Liver (tissue), 9 donors: Measurements from ENCODE around the gene EDNRA. TPM values are rescaled to one million over a fixed set of nuclear protein-coding genes. Genes with fewer than 3 reads are reported as not detected.

Experiments used
- DNase-seq: peaks from one replicate; pipeline ENCODE4 v3.0.0-alpha.2; 2017; ENCODE audit warnings: low spot score
- H3K27ac ChIP-seq, 2 donors: one replicate each; pipeline ENCODE4 v1.7.0; 2013; ENCODE audit warnings: inconsistent platforms in 2 of 2, low read length in 2 of 2, control low read depth in 1 of 2, low read depth in 1 of 2, mild to moderate bottlenecking in 1 of 2
- H3K27me3 ChIP-seq, 4 donors: one replicate each; pipeline versions ENCODE4 v1.6.1 to v1.7.0; 2013; ENCODE audit warnings: low read length in 3 of 4, inconsistent platforms in 1 of 4, mild to moderate bottlenecking in 1 of 4, moderate library complexity in 1 of 4; ENCODE audit not compliant: control insufficient read depth in 4 of 4, insufficient read depth in 4 of 4
- H3K36me3 ChIP-seq, 4 donors: one replicate each; pipeline versions ENCODE4 v1.6.1 to v1.7.0; 2013; ENCODE audit warnings: low read length in 3 of 4, mild to moderate bottlenecking in 3 of 4, low read depth in 1 of 4, moderate library complexity in 1 of 4; ENCODE audit not compliant: control insufficient read depth in 4 of 4, insufficient read depth in 3 of 4
- H3K4me1 ChIP-seq, 4 donors: one replicate each; pipeline versions ENCODE4 v1.6.1 to v1.7.0; 2013; ENCODE audit warnings: low read length in 3 of 4, mild to moderate bottlenecking in 3 of 4, moderate library complexity in 1 of 4; ENCODE audit not compliant: control insufficient read depth in 4 of 4, insufficient read depth in 4 of 4
- H3K4me3 ChIP-seq, 3 donors: one replicate each; pipeline versions ENCODE4 v1.6.1 to v1.7.0; 2013; ENCODE audit warnings: low read length in 3 of 3, control low read depth in 1 of 3, low read depth in 1 of 3, mild to moderate bottlenecking in 1 of 3
- H3K9ac ChIP-seq, 2 donors: one replicate each; pipeline ENCODE4 v1.7.0; 2013; ENCODE audit warnings: low read length in 2 of 2, mild to moderate bottlenecking in 2 of 2, moderate library complexity in 2 of 2, control low read depth in 1 of 2, low read depth in 1 of 2
- H3K9me3 ChIP-seq, 4 donors: one replicate each; pipeline versions ENCODE4 v1.6.1 to v1.7.0; 2013; ENCODE audit warnings: low read length in 3 of 4; ENCODE audit not compliant: control insufficient read depth in 4 of 4
- ATF3 ChIP-seq: IDR thresholded peaks from 2 replicates; pipeline ENCODE4 v1.6.1; 2016; ENCODE audit warnings: antibody characterized with exemption
- CTCF ChIP-seq: fragments of 150-350 bp; IDR thresholded peaks from 2 replicates; pipeline ENCODE4 v1.5.1; 2017; ENCODE audit warnings: improper control_type of control experiment, low read depth, low read length; ENCODE audit not compliant: missing input control
- EGR1 ChIP-seq, 2 donors: IDR thresholded peaks; 2 replicates each; pipeline ENCODE4 v1.6.1; 2016 to 2018; ENCODE audit warnings: antibody characterized with exemption in 2 of 2, low read depth in 2 of 2
- FOXA1 ChIP-seq: IDR thresholded peaks from 2 replicates; pipeline ENCODE4 v1.6.1; 2016; ENCODE audit warnings: antibody characterized with exemption
- FOXA2 ChIP-seq: IDR thresholded peaks from 2 replicates; pipeline ENCODE4 v1.6.1; 2016; ENCODE audit warnings: antibody characterized with exemption
- GABPA ChIP-seq, 2 donors: IDR thresholded peaks in 1 of 2; conservative IDR thresholded peaks in 1 of 2; 2 replicates each; pipeline ENCODE4 v1.6.1; 2016; ENCODE audit warnings: antibody characterized with exemption in 2 of 2, mild to moderate bottlenecking in 1 of 2, moderate library complexity in 1 of 2
- HNF4G ChIP-seq: IDR thresholded peaks from 2 replicates; pipeline ENCODE4 v1.6.1; 2016; ENCODE audit warnings: antibody characterized with exemption
- JUND ChIP-seq, 2 donors: IDR thresholded peaks; 2 replicates each; pipeline ENCODE4 v1.6.1; 2016; ENCODE audit warnings: antibody characterized with exemption in 2 of 2
- MAX ChIP-seq: IDR thresholded peaks from 2 replicates; pipeline ENCODE4 v1.6.1; 2016; ENCODE audit warnings: antibody characterized with exemption
- NR2F2 ChIP-seq: IDR thresholded peaks from 2 replicates; pipeline ENCODE4 v1.6.1; 2016; ENCODE audit warnings: antibody characterized with exemption
- RAD21 ChIP-seq, 2 donors: IDR thresholded peaks; 2 replicates each; pipeline ENCODE4 v1.6.1; 2016; ENCODE audit warnings: antibody characterized with exemption in 2 of 2, mild to moderate bottlenecking in 2 of 2
- REST ChIP-seq: IDR thresholded peaks from 2 replicates; pipeline ENCODE4 v1.6.1; 2016; ENCODE audit warnings: antibody characterized with exemption, mild to moderate bottlenecking
- RXRA ChIP-seq, 2 donors: IDR thresholded peaks; 2 replicates each; pipeline ENCODE4 v1.6.1; 2017 to 2018; ENCODE audit warnings: antibody characterized with exemption in 2 of 2, mild to moderate bottlenecking in 1 of 2
- SP1 ChIP-seq: IDR thresholded peaks from 2 replicates; pipeline ENCODE4 v1.6.1; 2018; ENCODE audit warnings: antibody characterized with exemption, mild to moderate bottlenecking
- TAF1 ChIP-seq: conservative IDR thresholded peaks from 2 replicates; pipeline ENCODE4 v1.6.1; 2016; ENCODE audit warnings: antibody characterized with exemption, mild to moderate bottlenecking
- YY1 ChIP-seq: IDR thresholded peaks from 2 replicates; pipeline ENCODE4 v1.6.1; 2016; ENCODE audit warnings: antibody characterized with exemption, mild to moderate bottlenecking
- ZBTB33 ChIP-seq: IDR thresholded peaks from 2 replicates; pipeline ENCODE4 v1.6.1; 2016; ENCODE audit warnings: antibody characterized with exemption
- WGBS: extraction: QIAGEN DNeasy Blood & Tissue Kit; methylation state at CpG from one replicate; pipeline ENCODE4 v1.1.7; 2013; 5-methylcytosine and 5-hydroxymethylcytosine counted together
- polyA plus RNA-seq, 2 donors: library from polyadenylated mRNA; stranded (reverse) in 1 of 2; unstranded in 1 of 2; fragments of 200-250 nt in 1 of 2; fragments of >200 nt in 1 of 2; fragmentation: Nextera tagmentation in 1 of 2; extraction: Ambion mirVana in 1 of 2; gene quantifications; one replicate each; pipeline versions ENCODE4 v1.2.1 to v1.2.3, GENCODE V29; 2013 to 2015
- total RNA-seq, 2 donors: library from RNA; depleted of rRNA; stranded (reverse); fragments of >200 nt; gene quantifications; one replicate each; pipeline ENCODE4 v1.2.3, GENCODE V29; 2014
- donor health status: healthy.
- donor health status: healthy.
- donor health status: healthy.
- donor health status: healthy.
- donor health status: healthy.

The EDNRA gene
- total and polyA plus RNA-seq, 4 donors: 0.71 to 6.0 (median 1.1) TPM

GRCh38 chr4:147488556-147488955, 7.7 kb downstream of the EDNRA start:
- Histone ChIP-seq H3K36me3 (no peaks in the 10 kb centered on the region), H3K27ac (no peak overlapping the region), H3K9me3 (no peaks in the 10 kb centered on the region), H3K9ac (no peak overlapping the region), H3K4me1 (no peaks in the 10 kb centered on the region), H3K4me3 (no peak overlapping the region), H3K27me3 (no peaks in the 10 kb centered on the region)
- no peak for TF ChIP-seq TAF1
- TF ChIP-seq MAX: no peak
- no peak for TF ChIP-seq SP1
- no peak for TF ChIP-seq CTCF
- no peak for TF ChIP-seq EGR1 (IDR thresholded peaks at IDR 0.05; ENCODE audit: low read depth in 2 of 2)
- TF ChIP-seq ATF3: no peak
- TF ChIP-seq RXRA (IDR thresholded peaks at IDR 0.05): no peak
- no peak for TF ChIP-seq GABPA (IDR thresholded peaks at IDR 0.05 in 1 of 2, conservative IDR thresholded peaks at IDR 0.05 in 1 of 2)
- TF ChIP-seq JUND (IDR thresholded peaks at IDR 0.05): no peak
- no peak for TF ChIP-seq FOXA1
- 80% methylated on average over 1 of the region's 1 CpG for WGBS
- no peak for DNase-seq

- Histone ChIP-seq H3K27ac (no peak overlapping the region), H3K9me3 (no peaks in the 10 kb centered on the region), H3K36me3 (no peaks in the 10 kb centered on the region), H3K4me3 (no peak overlapping the region), H3K9ac (no peak overlapping the region), H3K27me3 (no peaks in the 10 kb centered on the region), H3K4me1 (no peaks in the 10 kb centered on the region)
- WGBS: 75% methylated on average over 2 of the region's 2 CpGs
- TF ChIP-seq JUND (IDR thresholded peaks at IDR 0.05): no peak
- TF ChIP-seq REST: no peak
- no peak for TF ChIP-seq HNF4G
- no peak for TF ChIP-seq ATF3
- no peak for TF ChIP-seq ZBTB33
- no peak for TF ChIP-seq NR2F2
- TF ChIP-seq YY1: no peak
- no peak for TF ChIP-seq CTCF
- TF ChIP-seq EGR1 (IDR thresholded peaks at IDR 0.05; ENCODE audit: low read depth in 2 of 2): no peak
- no peak for TF ChIP-seq FOXA2
- TF ChIP-seq SP1: no peak
- TF ChIP-seq TAF1: no peak
- TF ChIP-seq MAX: no peak
- TF ChIP-seq RAD21 (IDR thresholded peaks at IDR 0.05): no peak
- TF ChIP-seq RXRA (IDR thresholded peaks at IDR 0.05): no peak
- no peak for TF ChIP-seq FOXA1
- no peak for TF ChIP-seq GABPA (IDR thresholded peaks at IDR 0.05 in 1 of 2, conservative IDR thresholded peaks at IDR 0.05 in 1 of 2)
- no peak for DNase-seq
Observed at GRCh38 chr4:147491086-147491485, 10.2 kb downstream of the EDNRA start.
